NCI-H1092 treated with DMSO at 0.1 percent for 48 hours (cell line): ENCODE measurements around the gene SLC6A15.

Source experiments
- DNase-seq: peaks from one replicate; lab custom pipeline; 2025; lab: John Stamatoyannopoulos, UW

Gene SLC6A15

DNA sequence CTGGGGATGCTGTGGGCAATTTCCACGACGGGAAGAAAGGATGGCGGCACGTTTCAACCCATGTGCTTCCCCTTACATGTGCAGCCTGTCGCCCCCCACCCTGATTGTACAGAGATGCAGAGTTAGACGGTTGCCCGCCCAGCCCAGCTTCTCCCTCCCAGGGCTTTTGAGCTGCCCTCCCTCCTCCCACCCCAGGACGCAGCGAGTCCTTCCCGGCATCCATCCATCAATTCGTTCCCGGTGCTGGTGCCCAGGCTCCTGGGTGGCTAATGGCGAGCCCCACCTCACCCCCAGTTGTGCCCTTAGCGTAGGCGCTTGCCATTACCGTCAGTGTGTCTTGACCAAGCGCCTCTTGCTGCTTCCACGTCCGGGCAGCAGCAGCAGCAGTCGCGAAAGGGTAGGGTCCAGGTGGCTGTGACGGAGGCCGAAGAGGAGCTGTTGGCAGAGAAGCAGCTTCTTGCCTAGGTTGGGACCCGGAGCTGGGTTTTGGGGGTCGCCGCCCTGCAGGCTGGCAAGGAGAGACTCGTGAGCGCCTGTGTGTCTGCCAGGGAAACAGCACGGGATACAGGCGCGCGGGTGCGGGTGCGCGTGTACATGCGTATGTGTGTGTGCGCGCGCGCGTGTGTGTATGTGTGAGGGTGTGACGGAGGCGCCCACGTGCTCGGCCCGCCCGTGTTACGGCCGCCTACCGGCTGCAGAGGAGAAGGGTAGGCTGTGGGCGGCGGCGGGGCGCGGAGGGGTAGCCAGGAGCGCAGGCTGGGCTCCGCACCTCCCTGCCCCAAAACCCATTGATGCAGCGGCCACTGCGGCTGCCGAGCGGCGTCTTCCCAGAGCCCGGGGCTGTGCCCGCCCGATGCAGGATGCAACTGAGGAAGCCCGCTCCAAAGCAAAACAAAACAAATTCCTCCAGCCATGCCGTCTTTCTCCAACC is at the start of gene SLC6A15:
Gene SLC6A15 (minus strand): TSS at position 602 of the 931 bp plus-strand sequence. CDS start 20,679 bp downstream, outside the sequence.
- peak; percentile 65 for DNase-seq

- no peak for DNase-seq
These were observed 48.3 kb upstream of the SLC6A15 start for GRCh38 chr12:84960918-84961317.

DNA sequence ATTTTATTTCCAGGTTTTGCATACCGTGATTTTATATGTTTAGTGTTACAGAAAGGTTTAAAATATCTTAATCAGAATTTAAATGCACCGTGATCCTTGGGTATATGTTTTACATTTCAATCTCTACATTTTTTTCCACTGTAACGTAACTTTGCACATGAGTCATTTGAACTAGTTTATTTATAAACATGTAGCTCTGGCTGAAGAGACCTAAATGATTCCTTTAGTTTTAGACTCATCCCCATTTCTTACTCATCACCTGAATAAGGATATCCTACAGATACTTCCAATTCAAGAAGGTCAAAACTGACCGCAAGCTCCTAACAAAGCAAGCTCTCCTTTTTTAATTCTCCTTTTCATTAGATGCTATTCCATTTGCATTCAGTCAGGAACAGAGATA is 42.7 kb upstream of the SLC6A15 start:
- DNase-seq: no peak

- no peak for DNase-seq
These were observed 41.8 kb upstream of the SLC6A15 start for GRCh38 chr12:84954415-84954814.

- no peak for DNase-seq
These were observed 38.5 kb upstream of the SLC6A15 start for GRCh38 chr12:84950971-84951546.

DNA sequence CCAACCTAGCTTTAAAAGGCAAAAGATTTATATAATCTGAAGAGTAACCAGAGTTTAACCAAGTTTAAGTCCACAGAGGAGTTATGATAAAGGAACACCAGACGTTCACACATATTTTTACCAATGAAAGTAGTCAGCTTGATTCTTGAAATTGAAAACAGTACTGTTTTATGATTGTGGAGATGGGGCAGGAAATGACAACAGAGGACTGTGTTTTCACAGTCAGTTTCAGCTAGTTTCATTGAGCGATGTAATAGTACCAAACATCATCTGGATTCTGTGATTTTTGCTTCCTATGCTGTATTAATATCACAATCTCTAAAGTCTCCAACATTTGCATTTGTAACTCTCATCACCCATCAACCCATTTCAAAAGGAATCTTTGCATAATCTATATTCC is 34.2 kb upstream of the SLC6A15 start:
- DNase-seq: no peak

- DNase-seq: no peak
These were observed 24.8 kb upstream of the SLC6A15 start for GRCh38 chr12:84937415-84937814.

- no peak for DNase-seq
These were observed 16.9 kb upstream of the SLC6A15 start for GRCh38 chr12:84929501-84929900.

GRCh38 chr12:84924981-84925380 is 12.4 kb upstream of the SLC6A15 start:
- no peak for DNase-seq

DNA sequence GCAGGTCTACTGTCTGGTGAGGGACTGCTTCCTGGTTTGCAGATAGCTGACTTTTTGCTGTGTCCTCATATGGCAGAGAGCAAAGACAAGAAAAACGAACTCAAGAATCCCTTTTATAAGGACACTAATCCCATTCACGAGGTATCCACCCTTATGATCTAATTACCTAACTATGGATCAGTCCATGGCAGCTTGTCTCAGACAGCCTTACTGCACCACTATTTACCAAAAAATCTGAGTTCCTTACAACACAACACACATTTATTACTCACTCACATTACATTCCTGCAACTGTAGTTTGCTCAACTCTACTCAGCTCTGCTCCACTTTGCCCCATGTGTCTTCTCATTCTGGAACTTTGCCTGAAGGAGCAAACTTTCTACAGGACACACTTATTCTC is 10.1 kb upstream of the SLC6A15 start:
- no peak for DNase-seq

DNA sequence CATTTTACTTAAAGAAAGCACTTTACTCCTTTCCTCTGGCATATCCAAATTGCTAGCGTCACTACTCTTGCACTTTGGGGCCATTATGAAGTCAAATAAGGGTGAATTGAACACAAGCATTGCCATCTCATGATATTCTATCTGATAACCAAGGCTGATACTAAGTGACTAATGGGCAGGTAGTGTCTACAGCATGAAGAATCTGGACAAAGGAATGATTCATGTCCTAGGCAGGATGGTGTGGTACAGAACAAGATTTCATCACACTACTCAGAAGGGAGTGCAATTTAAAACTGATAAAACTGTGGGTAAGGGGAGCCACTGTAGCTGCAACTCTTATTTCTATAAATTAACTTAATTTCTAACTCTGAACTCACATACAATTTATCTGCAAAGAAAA is 7.7 kb upstream of the SLC6A15 start:
- DNase-seq: no peak

GRCh38 chr12:84919271-84919670 is 6.7 kb upstream of the SLC6A15 start:
- DNase-seq: no peak

- DNase-seq: no peak
These were observed 523 bp upstream of the SLC6A15 start for GRCh38 chr12:84913129-84913515.

DNA sequence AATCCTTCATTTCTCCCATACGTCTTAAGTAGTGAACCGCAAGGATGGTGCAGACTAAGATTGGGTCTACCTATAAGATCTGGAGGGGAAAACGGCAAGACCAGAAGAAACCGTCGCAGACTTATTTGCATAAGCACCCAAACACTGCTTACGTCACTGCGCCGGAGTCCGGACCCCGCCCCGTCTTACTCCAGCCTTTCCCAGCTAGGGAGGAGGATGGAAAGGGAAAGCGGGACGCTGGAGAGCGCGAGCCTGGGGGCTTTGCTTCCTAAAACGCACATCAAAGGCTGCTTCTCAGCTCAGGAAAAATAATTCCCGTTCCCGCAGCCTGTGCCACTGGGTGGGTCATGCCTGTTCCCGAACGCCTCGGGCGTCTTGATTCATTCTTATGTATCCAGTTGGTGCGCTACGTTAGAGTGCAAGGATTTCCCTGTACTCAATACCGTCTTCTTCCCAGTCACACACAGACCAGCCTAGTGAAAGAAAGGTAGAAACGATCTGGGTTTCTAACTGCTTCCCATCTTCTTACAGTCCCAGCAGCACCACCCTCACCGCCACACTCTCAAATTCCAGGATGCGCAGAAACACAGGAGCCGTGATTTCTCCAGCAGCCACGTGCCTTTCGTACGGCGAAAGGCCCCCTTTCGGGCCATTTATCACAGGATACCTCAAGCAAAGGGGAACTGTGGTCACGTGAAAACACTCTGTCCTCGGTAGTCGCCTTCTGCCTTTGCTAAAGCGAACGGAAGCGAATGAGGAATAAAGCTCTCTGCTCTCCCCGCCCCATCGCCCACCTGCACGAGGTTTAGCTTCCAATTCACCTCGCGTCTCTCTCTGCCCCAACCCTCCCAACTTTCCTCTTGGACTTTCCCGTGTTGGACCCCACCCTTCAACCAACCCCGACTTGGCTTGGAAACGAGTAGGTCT is 1.1 kb downstream of the SLC6A15 start:
- DNase-seq: peak; percentile 37

DNA sequence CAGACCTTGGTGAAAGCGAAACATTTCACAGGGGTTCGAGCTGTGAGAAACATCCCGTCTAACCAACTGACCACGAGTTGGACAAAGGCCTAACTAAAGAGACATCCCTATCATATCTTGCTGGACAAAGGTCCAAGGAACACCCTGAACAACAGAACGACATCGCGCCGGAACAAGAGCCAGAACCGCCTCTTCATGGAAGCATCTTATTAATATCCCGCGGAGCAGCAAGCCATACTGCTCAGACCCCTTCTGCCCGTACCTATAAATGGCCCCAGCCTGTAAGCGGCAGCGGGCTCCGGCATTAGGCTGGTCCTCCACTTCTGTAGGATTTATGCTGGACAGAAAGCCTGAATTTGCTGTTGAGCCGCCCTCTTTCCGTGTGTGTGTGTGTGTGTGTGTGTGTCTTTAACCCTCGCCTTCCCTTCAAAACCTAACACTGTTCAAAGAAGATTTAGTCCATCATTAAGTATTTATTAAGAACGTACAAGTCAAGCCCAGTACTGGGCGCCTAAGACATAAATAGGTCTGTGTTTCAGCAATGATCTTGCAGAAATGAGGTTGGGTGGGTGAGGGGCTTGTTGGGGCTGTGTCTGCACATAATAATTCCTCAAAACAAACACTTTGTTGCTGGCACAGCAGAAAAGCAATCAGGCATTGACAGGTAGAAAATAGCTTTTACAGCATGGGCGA is 1.9 kb downstream of the SLC6A15 start:
- no peak for DNase-seq

- DNase-seq: no peak
These were observed 8.5 kb downstream of the SLC6A15 start for GRCh38 chr12:84904051-84904450.

GRCh38 chr12:84891106-84891838 is 21.3 kb downstream of the SLC6A15 start:
- DNase-seq: no peak

DNA sequence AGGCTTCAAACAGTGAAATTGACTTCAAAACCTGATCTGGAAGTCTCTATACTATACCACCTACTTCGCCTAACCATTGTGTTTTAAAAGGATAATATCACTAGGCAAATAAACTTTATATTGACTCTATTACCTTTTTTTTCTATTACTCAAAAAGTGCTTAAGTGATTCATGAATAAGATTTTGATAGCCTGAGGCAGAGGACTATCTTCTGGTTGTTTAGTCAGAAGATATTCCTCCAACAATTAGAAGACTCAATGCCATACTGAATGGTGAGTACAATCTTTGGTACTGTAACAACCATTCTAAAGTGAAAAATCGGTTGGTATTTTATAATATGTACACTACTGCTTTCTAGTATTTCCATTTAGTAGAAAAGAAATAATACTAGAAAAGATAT is 22.8 kb downstream of the SLC6A15 start:
- no peak for DNase-seq

GRCh38 chr12:84888861-84889260 is 23.7 kb downstream of the SLC6A15 start:
- no peak for DNase-seq

DNA sequence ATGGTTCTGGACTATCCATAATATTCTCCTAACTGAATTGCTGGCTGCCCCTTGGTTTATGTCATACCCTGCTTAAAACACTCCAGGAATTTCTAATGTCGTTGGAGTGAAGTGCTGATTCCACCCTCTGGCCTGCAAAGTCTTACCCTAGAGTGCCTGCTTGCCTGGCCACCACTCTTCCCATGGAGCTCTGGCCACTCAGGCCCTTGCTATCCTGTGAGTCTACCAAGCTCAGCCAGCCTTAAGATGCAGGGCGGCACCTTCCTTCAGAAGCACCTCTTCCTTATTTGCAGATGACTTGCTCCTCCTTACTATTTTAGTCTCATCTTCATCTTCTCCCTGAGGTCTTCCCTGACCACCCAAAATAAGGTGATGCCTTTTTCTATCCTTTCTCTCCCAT is 35.3 kb downstream of the SLC6A15 start:
- DNase-seq: no peak

DNA sequence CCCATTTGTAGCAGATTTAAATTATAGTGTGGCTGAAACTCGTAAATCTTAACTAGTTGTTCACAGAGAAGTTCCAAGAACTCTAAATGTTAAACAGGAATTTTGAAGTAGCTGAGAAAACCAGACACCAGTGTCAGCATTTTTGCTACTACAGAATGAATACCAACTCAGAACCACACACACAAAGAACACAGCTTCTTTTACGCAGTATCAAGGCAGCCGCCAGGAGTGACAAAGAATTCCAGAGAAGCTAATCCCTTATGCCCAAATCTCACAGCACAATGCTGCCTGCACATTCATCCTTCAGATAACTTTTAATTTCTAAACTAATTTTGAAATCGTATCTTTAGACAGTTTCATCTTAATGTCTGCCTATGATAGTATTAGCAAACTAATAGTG is 37.4 kb downstream of the SLC6A15 start:
- no peak for DNase-seq
